ENCODE data around the gene SAP25.
"Not testable (repeated sequence)": the region's sequence is repeated elsewhere in the genome, so short reads cannot be mapped to it uniquely, and the experiment has no call there.

Gene SAP25

GRCh38 chr7:100575746-100576383 is 2.2 kb upstream of the SAP25 start:
- no peak for DNase-seq (ENCODE audit: low read depth)

GRCh38 chr7:100575206-100575631 is 1.5 kb upstream of the SAP25 start:
- no peak for DNase-seq (ENCODE audit: low read depth)

GRCh38 chr7:100574362-100575205 is 884 bp upstream of the SAP25 start:
- no peak for DNase-seq (ENCODE audit: low read depth)

- DNase-seq (ENCODE audit: low read depth), result no peak
Measured at GRCh38 chr7:100572949-100573675, 588 bp downstream of the SAP25 start.

GRCh38 chr7:100572281-100572948 is 1.3 kb downstream of the SAP25 start:
- DNase-seq (ENCODE audit: low read depth), result no peak

GRCh38 chr7:100571829-100572116 is 1.9 kb downstream of the SAP25 start:
- DNase-seq (ENCODE audit: low read depth), result no peak

GRCh38 chr7:100570954-100571828 is 2.5 kb downstream of the SAP25 start:
- DNase-seq (ENCODE audit: low read depth), result no peak

- DNase-seq (ENCODE audit: low read depth), result peak; percentile 21
Measured at GRCh38 chr7:100568896-100569844, 4.5 kb downstream of the SAP25 start.

- DNase-seq (ENCODE audit: low read depth), result no peak
Measured at GRCh38 chr7:100568176-100568895, 5.4 kb downstream of the SAP25 start.

GRCh38 chr7:100567751-100568175 is 5.9 kb downstream of the SAP25 start:
- no peak for DNase-seq (ENCODE audit: low read depth)

- no peak for DNase-seq (ENCODE audit: low read depth)
Measured at GRCh38 chr7:100567031-100567730, 6.5 kb downstream of the SAP25 start.

- DNase-seq (ENCODE audit: low read depth), result no peak
Measured at GRCh38 chr7:100566018-100566531, 7.6 kb downstream of the SAP25 start.

- no peak for DNase-seq (ENCODE audit: low read depth)
Measured at GRCh38 chr7:100565133-100565571, 8.5 kb downstream of the SAP25 start.

GRCh38 chr7:100564405-100564804 is 9.3 kb downstream of the SAP25 start:
- DNase-seq (ENCODE audit: low read depth), result not testable (repeated sequence)

GRCh38 chr7:100563809-100564400 is 9.8 kb downstream of the SAP25 start:
- peak; percentile 66 for DNase-seq (ENCODE audit: low read depth)

GRCh38 chr7:100563100-100563564 is 10.6 kb downstream of the SAP25 start:
- DNase-seq (ENCODE audit: low read depth), result no peak

GRCh38 chr7:100562195-100563099 is 11.3 kb downstream of the SAP25 start:
- DNase-seq (ENCODE audit: low read depth), result no peak
